Measurements from ENCODE around the gene SLC28A1. TPM values are rescaled to one million over a fixed set of nuclear protein-coding genes. Genes with fewer than 3 reads are reported as not detected.

SLC28A1 gene
- polyA plus RNA-seq, 3 donors, result 0.02 to 0.34 TPM; not detected in 1

GRCh38 chr15:84879088-84879780 lies 5.2 kb upstream of the SLC28A1 start:
- 82 to 89% (median 89%) methylated on average over 11 of the region's 11 CpGs for WGBS, 3 donors
- no peak overlapping the region for H3K27ac ChIP-seq (ENCODE audit: low read depth, low read length)

GRCh38 chr15:84880007-84880406 lies 4.5 kb upstream of the SLC28A1 start:
- 73 to 80% (median 73%) methylated on average over 3 of the region's 3 CpGs for WGBS, 3 donors
- H3K27ac ChIP-seq (ENCODE audit: low read depth, low read length), result no peak overlapping the region

GRCh38 chr15:84880822-84881519 lies 3.5 kb upstream of the SLC28A1 start:
- WGBS, 3 donors, result 85 to 92% (median 89%) methylated on average over 8 of the region's 8 CpGs
- H3K27ac ChIP-seq (ENCODE audit: low read depth, low read length), result no peak overlapping the region

GRCh38 chr15:84881520-84881830 lies 3.0 kb upstream of the SLC28A1 start:
- 87 to 94% (median 93%) methylated on average over 7 of the region's 7 CpGs for WGBS, 3 donors
- no peak overlapping the region for H3K27ac ChIP-seq (ENCODE audit: low read depth, low read length)

GRCh38 chr15:84883466-84883865 lies 996 bp upstream of the SLC28A1 start:
- H3K27ac ChIP-seq (ENCODE audit: low read depth, low read length), result no peak overlapping the region
- WGBS, 3 donors, result 53 to 87% (median 86%) methylated on average over 6 of the region's 6 CpGs

GRCh38 chr15:84885801-84886200 lies 1.3 kb downstream of the SLC28A1 start:
- 77 to 95% (median 93%) methylated on average over 7 of the region's 7 CpGs for WGBS, 3 donors

GRCh38 chr15:84886211-84886983 lies 1.9 kb downstream of the SLC28A1 start:
- 72 to 92% (median 86%) methylated on average over 14 of the region's 14 CpGs for WGBS, 3 donors
- no peak overlapping the region for H3K27ac ChIP-seq (ENCODE audit: low read depth, low read length)

More at GRCh38 chr15:84885801-84886200, 1.3 kb downstream of the SLC28A1 start:
- no peak overlapping the region for H3K27ac ChIP-seq (ENCODE audit: low read depth, low read length)

- WGBS, 3 donors, result 59 to 75% (median 67%) methylated on average over 1 of the region's 1 CpG
Measured at GRCh38 chr15:84886984-84887299, 2.5 kb downstream of the SLC28A1 start.

GRCh38 chr15:84887938-84888337 lies 3.5 kb downstream of the SLC28A1 start:
- WGBS, 3 donors, result 70 to 85% (median 81%) methylated on average over 4 of the region's 4 CpGs
- no peak overlapping the region for H3K27ac ChIP-seq (ENCODE audit: low read depth, low read length)

More at GRCh38 chr15:84886984-84887299, 2.5 kb downstream of the SLC28A1 start:
- H3K27ac ChIP-seq (ENCODE audit: low read depth, low read length), result no peak overlapping the region

GRCh38 chr15:84888639-84889038 lies 4.2 kb downstream of the SLC28A1 start:
- WGBS, 3 donors, result 74 to 84% (median 79%) methylated on average over 17 of the region's 17 CpGs
- H3K27ac ChIP-seq (ENCODE audit: low read depth, low read length), result no peak overlapping the region

- no peak overlapping the region for H3K27ac ChIP-seq (ENCODE audit: low read depth, low read length)
- WGBS, 3 donors, result 80 to 83% (median 82%) methylated on average over 8 of the region's 8 CpGs
Measured at GRCh38 chr15:84889313-84889990, 5.0 kb downstream of the SLC28A1 start.

GRCh38 chr15:84889991-84890669 lies 5.7 kb downstream of the SLC28A1 start:
- no peak overlapping the region for H3K27ac ChIP-seq (ENCODE audit: low read depth, low read length)
- WGBS, 3 donors, result 94 to 96% (median 95%) methylated on average over 6 of the region's 6 CpGs

GRCh38 chr15:84890670-84891162 lies 6.3 kb downstream of the SLC28A1 start:
- no peak overlapping the region for H3K27ac ChIP-seq (ENCODE audit: low read depth, low read length)
- 93 to 100% (median 97%) methylated on average over 5 of the region's 5 CpGs for WGBS, 3 donors

- no peak overlapping the region for H3K27ac ChIP-seq (ENCODE audit: low read depth, low read length)
- 78 to 90% (median 89%) methylated on average over 6 of the region's 6 CpGs for WGBS, 3 donors
Measured at GRCh38 chr15:84891339-84891738, 6.9 kb downstream of the SLC28A1 start.

- WGBS, 3 donors, result 86 to 96% (median 92%) methylated on average over 10 of the region's 10 CpGs
- H3K27ac ChIP-seq (ENCODE audit: low read depth, low read length), result no peak overlapping the region
Measured at GRCh38 chr15:84892786-84893307, 8.4 kb downstream of the SLC28A1 start.

GRCh38 chr15:84893607-84894006 lies 9.1 kb downstream of the SLC28A1 start:
- H3K27ac ChIP-seq (ENCODE audit: low read depth, low read length), result no peak overlapping the region
- 82 to 91% (median 86%) methylated on average over 10 of the region's 10 CpGs for WGBS, 3 donors

GRCh38 chr15:84894736-84895425 lies 10.4 kb downstream of the SLC28A1 start:
- no peak overlapping the region for H3K27ac ChIP-seq (ENCODE audit: low read depth, low read length)
- 88 to 90% (median 90%) methylated on average over 12 of the region's 12 CpGs for WGBS, 3 donors

Measured in adipose tissue (tissue), 3 donors.